GM06990 (cell line): Measurements from ENCODE around the gene SRP9.

Source experiments
- DNase-seq: peaks from one replicate; pipeline ENCODE4 v3.0.0-alpha.2; 2011; ENCODE audit not compliant: insufficient read length; ENCODE audit errors: extremely low read depth
- H3K27me3 ChIP-seq: replicated peaks from 2 replicates; pipeline ENCODE4 v1.6.0; 2011; ENCODE audit warnings: low read length; ENCODE audit not compliant: control insufficient read depth, insufficient read depth
- H3K36me3 ChIP-seq: 2 replicates; pipeline ENCODE4 v1.5.1; 2011; ENCODE audit warnings: low read length; ENCODE audit not compliant: control insufficient read depth, insufficient read depth
- H3K4me3 ChIP-seq: replicated peaks from 2 replicates; pipeline ENCODE4 v1.5.1; 2011; ENCODE audit warnings: low read depth, mild to moderate bottlenecking, control low read depth, low read length
- TF ChIP-seq, protein P1 (sequence below): IDR thresholded peaks from 2 replicates; pipeline ENCODE4 v1.5.1; 2011; ENCODE audit warnings: low read length, control low read depth, mild to moderate bottlenecking, inconsistent platforms; ENCODE audit not compliant: insufficient read depth, poor library complexity, severe bottlenecking

SRP9 gene

GRCh38 chr1:225746361-225747179, 31.1 kb upstream of the SRP9 start:
- Histone ChIP-seq H3K27me3 (no peaks in the 10 kb centered on the region), H3K4me3 (no peak overlapping the region), H3K36me3 (no peaks in the 10 kb centered on the region)
- DNase-seq: no peak
- TF ChIP-seq, protein P1, sequence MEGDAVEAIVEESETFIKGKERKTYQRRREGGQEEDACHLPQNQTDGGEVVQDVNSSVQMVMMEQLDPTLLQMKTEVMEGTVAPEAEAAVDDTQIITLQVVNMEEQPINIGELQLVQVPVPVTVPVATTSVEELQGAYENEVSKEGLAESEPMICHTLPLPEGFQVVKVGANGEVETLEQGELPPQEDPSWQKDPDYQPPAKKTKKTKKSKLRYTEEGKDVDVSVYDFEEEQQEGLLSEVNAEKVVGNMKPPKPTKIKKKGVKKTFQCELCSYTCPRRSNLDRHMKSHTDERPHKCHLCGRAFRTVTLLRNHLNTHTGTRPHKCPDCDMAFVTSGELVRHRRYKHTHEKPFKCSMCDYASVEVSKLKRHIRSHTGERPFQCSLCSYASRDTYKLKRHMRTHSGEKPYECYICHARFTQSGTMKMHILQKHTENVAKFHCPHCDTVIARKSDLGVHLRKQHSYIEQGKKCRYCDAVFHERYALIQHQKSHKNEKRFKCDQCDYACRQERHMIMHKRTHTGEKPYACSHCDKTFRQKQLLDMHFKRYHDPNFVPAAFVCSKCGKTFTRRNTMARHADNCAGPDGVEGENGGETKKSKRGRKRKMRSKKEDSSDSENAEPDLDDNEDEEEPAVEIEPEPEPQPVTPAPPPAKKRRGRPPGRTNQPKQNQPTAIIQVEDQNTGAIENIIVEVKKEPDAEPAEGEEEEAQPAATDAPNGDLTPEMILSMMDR: no peak

GRCh38 chr1:225747566-225747965, 30.1 kb upstream of the SRP9 start:
- no peaks in the 10 kb centered on the region for H3K27me3 ChIP-seq
- no peak for DNase-seq
- H3K36me3 ChIP-seq: no peaks in the 10 kb centered on the region
- H3K4me3 ChIP-seq: no peak overlapping the region
- TF ChIP-seq, protein P1: no peak

- DNase-seq: no peak
- Histone ChIP-seq H3K27me3 (no peaks in the 10 kb centered on the region), H3K36me3 (no peaks in the 10 kb centered on the region), H3K4me3 (no peak overlapping the region)
- TF ChIP-seq, protein P1: no peak
Measured at GRCh38 chr1:225748529-225748928, 29.1 kb upstream of the SRP9 start.

- Histone ChIP-seq H3K27me3 (no peaks in the 10 kb centered on the region), H3K4me3 (no peak overlapping the region), H3K36me3 (no peaks in the 10 kb centered on the region)
- TF ChIP-seq, protein P1: no peak
- no peak for DNase-seq
Measured at GRCh38 chr1:225749706-225750105, 27.9 kb upstream of the SRP9 start.

DNA sequence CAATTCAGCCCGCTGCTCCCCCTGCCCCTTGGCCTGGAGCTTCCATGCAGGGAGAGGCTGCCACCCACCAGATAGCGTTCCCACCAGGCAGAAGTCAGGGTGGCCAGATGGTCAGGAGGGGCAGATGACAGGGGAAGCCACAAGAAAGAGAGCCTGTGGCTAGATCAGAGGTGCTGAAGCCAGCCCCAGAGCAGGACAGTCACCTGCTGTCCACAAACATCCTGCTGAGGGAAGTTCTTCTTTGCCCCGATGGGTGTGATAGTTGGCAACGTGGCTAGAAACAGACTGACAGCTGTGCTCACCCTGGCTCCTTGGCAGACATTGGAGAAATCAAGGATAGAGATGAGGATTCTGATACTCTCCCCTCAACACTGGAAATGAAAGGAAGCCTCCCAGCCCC, 27.2 kb upstream of the SRP9 start:
- TF ChIP-seq, protein P1: no peak
- no peak for DNase-seq

More for the DNA sequence above, 27.2 kb upstream of the SRP9 start:
- H3K27me3 ChIP-seq: no peaks in the 10 kb centered on the region
- no peaks in the 10 kb centered on the region for H3K36me3 ChIP-seq
- H3K4me3 ChIP-seq: no peak overlapping the region
